Muscle of back (tissue), 13 donors: ENCODE measurements around the gene CAD. TPM values are rescaled to one million over a fixed set of nuclear protein-coding genes. Genes with fewer than 3 reads are reported as not detected.
"Not testable (repeated sequence)": the region's sequence is repeated elsewhere in the genome, so short reads cannot be mapped to it uniquely, and the experiment has no call there.

Experiments
- DNase-seq, 3 donors: peaks; one replicate each; pipeline versions ENCODE4 v3.0.0 to v3.0.0-alpha.2; 2013
- long read RNA-seq, 9 donors: transcript quantifications; one replicate each; lab custom pipeline, GENCODE V29; 2026
- polyA plus RNA-seq, 10 donors: library from polyadenylated mRNA; unstranded; fragments of 120-200 nt; gene quantifications; one replicate each; pipeline ENCODE4 v1.2.1, GENCODE V29; 2013; ENCODE audit not compliant: insufficient read length in 10 of 10

CAD gene
- polyA plus RNA-seq, result 10 to 100 TPM; 17.6 to 39.5 (median 28.7) TPM
- long read RNA-seq, donor 1, full-length matches to known transcripts, result 1 of 1 reads
- long read RNA-seq, donor 1, partial matches to known transcripts, result 0 of 1 reads
- long read RNA-seq, donor 1, other reads (novel, unspliced or antisense), result 0 of 1 reads
- long read RNA-seq, donor 2, partial matches to known transcripts, result 9 of 9 reads
- long read RNA-seq, donor 2, other reads (novel, unspliced or antisense), result 0 of 9 reads
- long read RNA-seq, donor 3, result 0 reads
- long read RNA-seq, donor 4, result 0 reads
- long read RNA-seq, donor 5, full-length matches to known transcripts, result 1 of 1 reads
- long read RNA-seq, donor 5, partial matches to known transcripts, result 0 of 1 reads
- long read RNA-seq, donor 5, other reads (novel, unspliced or antisense), result 0 of 1 reads
- long read RNA-seq, donor 6, result 0 reads
- long read RNA-seq, donor 7, result 0 reads
- long read RNA-seq, donor 8, result 0 reads
- long read RNA-seq, donor 9, result 0 reads

DNA sequence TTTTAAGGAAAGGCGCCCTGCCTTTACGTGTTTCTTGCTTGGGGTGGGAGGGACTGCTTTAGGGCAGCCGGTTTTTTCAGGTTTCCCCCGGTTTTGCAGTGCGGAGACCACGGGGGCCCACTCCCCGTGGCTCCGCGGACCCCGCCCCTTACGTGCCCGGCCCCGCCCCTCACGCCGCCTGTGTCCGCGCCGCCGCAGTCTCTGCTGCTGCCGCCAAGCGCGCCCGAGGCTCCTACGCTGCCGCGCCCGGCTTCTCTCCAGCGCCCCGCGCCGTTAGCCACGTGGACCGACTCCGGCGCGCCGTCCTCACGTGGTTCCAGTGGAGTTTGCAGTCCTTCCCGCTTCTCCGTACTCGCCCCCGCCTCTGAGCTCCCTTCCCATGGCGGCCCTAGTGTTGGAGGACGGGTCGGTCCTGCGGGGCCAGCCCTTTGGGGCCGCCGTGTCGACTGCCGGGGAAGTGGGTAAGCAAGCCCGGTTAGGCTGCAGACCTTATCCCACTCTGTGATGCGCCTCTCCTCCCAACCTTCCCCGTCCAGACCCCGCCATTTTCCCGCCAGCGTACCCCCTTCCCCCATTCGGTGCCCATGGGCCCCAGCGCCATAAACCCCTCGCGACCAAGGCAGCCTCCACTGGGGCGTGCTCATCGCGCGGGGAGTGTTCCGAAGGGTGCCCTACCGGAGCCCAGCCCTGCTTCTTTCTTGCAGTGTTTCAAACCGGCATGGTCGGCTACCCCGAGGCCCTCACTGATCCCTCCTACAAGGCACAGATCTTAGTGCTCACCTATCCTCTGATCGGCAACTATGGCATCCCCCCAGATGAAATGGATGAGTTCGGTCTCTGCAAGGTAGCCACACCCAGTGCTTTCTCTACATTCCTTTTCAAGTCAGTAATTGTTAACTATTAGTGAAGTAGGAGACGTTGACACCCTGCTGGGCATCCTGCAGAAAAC is at the start of gene CAD:
Gene CAD (plus strand): TSS at position 197 of the 949 bp plus-strand sequence. CDS start 183 bp downstream, at position 380.
- DNase-seq, result peak; percentile 80 to 94 (median 87)

DNA sequence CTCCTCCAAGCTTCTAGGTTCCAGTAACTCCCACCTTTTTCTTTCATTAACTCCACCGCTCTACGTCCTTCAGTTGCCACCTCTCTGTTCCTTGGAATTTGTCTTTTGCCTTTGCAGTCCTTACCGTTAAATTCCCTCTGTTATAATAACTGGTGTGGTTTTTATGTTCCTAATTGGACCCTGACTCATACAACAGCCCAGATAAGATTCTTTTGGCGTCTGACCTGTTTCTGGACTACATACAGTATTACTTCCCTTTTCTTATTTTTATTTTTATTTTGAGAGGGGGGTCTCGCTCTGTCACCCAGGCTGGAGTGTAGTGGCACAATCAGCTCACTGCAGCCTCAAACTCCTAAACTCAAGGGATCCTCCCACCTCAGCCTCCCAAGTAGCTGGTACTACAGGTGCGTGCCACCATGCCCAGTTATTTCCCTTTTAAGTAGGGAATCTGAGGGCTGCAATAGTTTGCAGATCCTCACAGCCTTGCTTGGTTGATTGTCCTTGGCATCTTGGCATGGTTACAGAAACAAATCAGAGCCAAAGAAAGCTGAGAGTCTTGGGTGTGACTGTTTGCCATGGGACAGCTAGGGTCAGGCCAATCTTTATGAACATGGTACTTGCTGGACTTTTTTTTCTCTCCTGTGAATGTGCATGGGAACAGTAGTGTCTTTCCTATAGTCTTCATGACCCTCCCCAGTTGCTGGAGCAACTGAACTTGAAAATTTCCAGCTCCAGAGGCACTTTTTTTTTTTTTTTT is 46.4 kb upstream of the CAD start:
- DNase-seq, result no peak

DNA sequence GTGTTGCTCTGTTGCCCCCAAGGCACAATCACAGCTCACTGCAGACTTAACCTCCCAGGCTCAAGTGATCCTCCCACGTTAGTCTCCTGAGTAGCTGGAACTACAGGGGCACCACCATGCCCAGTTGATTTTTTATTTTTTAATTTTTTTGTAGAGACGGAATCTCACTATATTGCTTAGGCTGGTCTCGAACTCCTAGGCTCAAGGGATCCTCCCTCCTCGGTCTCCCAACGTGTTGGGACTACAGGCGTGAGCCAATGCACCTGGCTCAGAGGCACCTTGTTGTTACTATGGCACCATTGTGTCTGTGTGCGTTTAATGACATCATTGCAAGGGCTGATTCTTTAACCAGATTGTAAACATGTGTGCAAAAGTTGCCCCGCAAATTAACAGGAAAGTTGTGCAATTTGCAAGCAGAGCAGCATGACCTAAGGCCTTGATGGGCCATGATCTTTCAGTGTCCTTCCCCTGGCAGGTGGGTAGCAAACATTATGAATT is 45.8 kb upstream of the CAD start:
- DNase-seq, result no peak

DNA sequence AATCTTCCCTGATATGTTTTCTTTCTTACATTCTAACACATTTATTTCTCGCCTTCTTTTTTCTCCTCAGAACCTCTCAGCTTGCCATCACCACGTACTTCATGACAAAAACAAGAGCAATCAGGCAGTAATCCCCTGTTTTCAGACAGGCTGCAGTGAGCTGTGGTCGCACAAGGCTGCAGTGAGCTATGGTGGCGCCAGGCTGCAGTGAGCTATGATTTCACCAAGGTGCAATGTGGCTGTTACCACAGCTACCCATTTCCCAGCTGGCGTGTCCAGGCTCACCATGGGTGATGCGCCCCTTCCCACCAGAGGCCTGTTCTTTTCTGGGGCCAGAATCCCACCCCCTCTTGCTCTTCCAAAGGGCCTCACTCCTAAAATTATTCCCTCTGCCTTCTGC is 42.5 kb upstream of the CAD start:
- DNase-seq, result no peak

DNA sequence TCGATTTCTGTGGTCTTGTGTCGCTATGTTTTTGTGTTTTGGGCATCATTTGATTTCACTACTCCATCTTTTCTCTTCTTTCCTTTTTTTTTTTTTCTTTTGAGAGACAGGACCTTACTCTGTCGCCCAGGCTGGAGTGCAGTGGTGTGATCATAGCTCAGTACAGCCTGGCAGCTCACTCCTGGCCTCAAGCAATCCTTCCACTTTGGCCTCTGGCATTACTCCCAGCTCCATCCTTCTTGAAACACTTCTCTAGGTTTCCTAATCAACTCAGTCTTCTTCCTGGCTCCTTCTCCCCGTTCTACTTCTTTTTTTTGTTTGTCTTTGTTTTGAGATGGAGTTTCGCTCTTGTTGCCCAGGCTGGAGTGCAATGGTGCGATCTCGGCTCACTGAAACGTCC is 41.8 kb upstream of the CAD start:
- DNase-seq, result no peak

DNA sequence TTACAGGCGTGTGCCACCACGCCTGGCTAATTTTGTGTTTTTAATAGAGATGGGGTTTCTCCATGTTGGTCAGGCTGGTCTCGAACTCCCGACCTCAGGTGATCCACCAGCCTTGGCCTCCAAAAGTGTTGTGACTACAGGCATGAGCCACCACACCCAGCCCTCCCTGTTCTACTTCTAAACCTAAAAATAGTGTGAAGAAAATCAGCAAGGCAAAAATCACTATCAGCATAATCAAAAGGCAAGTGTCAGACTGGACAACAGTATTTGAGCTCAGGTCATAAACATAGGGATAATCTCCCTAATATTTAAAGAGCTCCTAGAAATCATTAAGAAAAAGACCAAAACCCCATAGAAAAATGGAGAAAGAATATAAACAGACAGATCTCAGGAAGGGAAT is 41.4 kb upstream of the CAD start:
- DNase-seq, result not testable (repeated sequence)

DNA sequence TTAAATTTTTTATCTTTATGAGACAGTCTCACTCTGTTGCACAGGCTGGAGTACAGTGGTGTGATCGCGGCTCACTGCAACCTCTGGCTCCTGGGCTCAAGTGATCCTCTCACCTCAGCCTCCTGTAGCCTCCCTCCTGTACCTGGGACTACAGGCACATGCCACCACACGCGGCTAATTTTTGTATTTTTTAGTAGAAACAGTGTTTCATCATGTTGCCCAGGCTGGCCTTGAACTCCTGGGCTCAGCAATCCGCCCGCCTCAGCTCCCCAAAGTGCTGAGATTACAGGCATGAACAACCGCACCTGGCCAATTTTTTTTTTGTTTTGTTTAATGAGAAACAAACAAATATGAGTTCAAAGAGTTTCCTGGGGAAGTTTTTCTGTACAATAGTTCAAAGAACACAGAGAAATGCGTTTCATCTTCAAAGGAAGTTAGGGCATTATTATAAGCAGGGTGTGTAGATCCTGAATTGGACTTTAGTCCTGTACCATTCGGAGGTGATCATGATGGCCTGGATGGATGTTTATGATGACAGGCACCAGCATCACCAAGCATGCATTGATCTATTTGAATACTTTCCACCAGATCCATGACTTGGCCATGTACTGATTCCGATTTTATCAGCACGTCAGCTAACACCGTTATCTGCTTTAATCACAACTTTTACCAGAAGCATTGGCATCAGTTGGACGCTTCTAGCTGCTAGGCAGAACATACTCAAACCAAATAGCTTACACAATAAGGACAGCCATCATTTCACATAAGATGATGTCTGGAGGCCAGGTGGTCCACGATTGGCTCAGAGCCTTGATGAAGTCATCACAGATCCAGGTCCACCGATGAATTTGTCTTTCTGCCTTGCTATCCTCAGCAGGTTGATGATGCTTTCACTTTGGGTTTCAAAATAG is 39.5 kb upstream of the CAD start:
- DNase-seq, result no peak

DNA sequence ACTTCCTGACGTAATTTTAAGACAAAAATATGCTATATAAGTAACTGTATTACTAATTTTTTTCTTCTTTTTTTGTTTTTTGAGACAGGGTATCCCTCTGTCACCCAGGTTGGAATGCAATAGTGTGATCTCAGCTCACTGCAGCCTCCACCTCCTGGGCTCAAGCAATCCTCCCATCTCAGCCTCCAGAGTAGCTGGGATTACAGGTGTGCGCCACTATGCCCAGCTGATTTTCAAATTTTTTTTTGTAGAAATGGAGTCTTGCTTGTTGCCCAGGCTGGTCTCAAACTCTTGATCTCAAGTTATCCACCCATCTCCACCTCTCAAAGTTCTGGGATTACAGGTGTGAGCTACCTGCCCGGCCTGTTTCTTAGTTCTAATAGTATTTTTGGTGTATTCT is 38.7 kb upstream of the CAD start:
- no peak for DNase-seq

DNA sequence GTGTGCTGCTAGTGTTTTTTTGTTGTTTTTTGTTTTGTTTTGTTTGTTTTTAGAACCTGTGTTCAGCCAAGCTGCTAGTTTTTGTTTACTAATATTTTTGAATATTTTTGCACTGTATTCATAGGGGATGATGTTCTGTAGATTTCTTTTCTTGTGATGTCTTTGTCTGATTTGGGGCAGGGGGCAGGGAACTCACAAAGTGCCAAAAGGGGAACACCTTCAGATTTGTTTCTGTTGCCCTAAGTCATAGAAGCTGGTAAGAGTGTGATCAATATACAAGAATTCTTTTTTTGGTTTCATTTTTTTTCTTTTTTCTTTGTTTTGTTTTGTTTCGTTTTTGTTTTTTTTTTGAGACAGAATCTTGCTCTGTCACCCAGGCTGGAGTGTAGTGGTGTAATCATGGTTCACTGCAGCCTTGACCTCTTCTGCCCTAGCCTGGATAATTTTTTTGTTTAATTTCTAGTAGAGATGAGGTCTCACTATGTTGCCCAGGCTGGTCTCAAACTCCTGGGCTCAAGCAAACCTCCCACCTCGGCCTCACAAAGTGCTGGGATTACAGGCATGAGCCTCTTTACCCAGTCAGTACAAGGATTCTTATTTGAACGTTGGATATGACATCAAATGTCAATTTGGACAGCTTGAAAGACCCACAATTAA is 37.7 kb upstream of the CAD start:
- no peak for DNase-seq

DNA sequence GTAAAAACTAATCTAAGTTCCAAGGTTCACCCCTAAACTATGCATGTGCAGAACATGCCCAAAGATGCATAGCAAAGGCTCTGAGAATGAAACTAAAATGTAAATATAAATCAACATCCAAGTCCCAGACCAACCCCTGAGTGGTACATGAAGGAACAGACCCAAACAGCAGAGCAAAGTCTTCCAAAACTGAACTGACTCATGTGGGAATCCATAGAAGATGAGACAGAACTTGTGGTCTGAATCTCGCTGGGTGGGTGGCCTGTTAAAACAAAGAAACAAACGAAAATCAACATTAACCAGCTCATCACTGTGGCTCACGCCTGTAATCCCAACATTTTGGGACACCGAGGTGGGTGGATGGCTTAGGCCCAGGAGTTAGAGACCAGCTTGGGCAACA is 34.8 kb upstream of the CAD start:
- DNase-seq, result peak in 1 of 3 donors; percentile 68

DNA sequence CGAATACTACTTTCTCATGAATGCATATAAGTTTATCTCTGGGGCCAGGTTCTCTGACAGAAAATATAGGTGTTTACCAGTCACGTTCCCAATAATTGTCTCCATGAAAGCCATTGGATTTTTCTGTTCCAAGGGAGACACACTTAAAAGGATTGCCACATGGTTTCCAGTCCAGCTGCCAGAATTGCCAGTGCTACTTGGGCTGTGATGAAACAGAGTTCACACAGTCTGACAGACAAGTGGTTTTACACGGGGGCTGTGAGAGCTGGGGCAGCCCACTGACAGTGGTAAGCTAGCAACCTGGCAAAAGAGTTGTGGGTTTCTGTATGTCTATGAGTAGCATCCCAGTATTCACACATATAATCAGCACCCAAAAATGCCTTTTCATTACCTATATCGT is 33.1 kb upstream of the CAD start:
- no peak for DNase-seq

DNA sequence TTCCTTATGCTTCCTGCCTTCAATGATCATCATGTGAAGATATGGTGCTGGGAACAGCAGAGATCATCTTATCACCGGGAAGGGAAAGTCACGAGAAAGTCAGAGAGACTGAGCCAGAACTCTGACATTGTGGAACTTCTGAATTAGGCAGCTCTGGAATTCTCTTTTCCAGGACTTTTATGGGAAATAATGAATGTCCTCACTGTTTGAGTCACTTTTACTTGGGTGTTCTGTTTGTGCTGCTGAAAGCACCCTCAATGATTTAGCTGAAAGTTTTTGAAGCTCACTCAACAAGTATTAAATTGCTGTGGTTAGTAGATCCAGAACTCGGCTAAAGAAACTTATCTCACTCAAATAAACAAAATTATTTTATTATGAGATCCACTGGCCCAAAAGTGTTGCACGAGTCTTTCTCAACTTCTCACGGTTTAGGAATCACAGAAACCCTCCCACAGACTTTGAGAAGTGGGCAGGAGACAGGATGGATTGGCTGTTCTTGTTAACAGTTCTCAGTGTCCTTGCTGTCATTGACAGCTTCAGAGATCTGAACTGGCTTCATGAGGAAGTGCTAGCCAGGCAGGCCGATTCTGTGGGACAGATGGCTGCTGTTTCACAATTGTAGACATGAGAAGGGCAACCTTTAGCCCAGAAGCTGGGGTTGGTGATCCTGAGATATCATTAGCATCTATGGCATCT is 31.7 kb upstream of the CAD start:
- DNase-seq, result peak in 1 of 3 donors; percentile 62

DNA sequence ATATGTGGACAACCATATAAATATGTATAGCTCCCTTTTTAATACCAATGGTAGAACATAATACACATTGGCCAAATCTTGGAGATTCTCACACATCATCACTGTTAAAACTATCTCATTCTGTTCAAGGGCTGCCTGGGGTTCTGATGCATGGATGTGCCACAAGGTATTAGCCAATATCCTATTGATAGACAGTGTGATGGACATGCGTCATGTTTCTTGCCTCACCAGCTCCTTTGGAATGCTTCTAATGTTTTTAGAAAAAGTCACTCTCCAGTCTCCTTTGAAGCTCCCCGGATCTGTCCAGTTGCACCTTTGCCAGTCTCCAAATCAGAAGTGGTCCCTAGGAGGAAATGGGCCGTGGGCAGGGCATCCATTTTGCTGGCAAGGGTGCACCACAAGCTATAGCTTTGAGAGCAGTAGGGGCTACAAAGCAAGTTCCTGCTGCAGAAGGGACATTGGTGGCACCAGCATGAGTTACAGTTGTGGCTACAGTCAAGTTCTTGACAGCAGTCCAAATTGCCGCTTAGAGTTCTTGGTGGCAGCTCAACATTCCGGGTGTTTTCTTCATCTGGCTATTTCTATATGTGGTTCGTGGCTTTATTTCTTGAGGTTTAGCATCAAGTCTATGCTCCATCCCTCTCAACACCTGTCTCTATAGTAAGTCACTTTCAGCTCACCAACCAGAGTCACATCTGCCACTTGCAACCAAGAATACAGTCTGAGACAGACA is 30.4 kb upstream of the CAD start:
- no peak for DNase-seq

DNA sequence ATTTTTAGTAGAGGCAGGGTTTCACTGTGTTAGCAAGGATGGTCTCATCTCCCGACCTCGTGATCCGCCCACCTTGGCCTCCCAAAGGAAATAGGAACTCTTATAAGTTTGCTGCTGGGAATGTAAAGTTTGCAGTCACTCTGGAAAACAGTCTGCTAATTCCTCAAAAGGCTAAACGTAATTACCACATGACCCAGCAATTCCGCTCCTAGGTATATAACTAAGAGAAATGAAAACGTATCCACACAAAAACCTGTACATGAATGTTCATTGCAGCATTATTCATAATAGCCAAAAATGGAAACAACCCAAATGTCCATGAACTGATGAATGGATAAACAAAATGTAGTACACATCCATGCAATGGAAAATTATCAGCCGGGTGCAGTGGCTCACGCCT is 27.2 kb upstream of the CAD start:
- no peak for DNase-seq

DNA sequence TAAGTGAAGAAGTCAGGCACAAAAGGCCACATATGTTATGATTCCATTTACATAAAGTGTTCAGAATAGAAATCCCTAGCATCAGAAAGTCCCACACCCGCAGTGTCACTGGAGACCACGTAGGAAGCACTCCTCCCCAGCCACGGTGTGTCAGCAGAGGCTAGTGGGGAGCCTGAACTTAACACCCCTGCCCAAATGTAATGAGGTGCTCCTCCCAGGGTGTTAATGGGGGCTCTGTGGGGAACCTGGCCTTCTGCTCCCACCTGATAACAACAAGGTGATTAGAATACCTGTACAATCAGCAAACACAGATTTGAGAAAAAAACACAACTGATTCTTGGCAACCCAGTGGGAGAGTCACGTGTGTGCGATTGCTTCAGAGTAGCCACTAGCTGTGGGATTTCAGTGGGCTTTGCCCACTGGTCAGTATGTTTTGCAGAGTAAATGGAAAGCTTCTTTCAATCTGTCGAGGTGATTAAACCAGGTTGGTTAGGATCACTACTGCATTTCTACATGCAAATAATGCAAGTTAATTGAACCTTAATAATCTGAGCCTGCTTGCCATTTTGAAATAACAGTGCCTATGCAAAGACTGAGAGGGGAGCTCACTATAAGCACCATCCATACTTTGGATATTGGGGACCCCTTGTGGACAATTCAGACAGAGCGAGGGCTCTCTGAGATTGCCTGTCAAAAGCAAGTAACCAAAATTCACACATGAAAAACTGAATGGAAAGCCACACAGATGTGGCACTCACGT is 25.9 kb upstream of the CAD start:
- DNase-seq, result peak; percentile 49 to 71 (median 64)

DNA sequence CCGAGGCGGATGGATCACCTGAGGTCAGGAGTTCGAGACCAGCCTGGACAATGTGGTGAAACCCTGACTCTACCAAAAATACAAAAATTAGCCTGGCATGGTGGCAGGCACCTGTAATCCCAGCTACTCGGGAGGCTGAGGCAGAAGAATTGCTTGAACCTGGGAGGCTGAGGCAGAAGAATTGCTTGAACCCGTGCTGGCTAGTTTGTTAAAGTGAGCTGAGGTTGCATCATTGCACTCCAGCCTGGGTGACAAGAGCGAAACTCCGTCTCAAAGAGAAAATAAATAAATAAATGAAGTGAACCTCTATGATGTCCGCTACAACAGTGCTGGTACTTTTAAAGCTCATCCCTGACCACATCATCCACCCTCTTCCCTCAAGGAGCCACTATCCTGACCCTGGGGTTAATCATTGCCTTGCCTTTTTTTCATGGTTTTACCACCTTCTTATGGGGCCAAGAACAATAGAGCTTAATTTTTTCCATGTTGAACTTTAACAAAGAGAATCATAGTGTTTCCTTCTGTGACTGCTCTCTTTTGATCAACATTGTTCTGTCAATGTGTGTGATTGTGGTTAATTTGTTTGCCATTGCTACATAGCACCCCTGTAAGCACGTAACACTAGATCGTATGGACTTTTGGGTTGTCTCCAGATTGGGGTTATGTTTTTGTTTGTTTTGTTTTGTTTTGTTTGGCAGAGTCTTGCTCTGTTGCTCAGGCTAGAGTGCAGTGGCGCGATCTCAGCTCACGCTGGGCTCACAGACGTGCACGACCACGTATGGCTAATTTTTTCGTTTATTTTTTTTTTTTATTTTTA is 22.4 kb upstream of the CAD start:
- DNase-seq, result no peak

DNA sequence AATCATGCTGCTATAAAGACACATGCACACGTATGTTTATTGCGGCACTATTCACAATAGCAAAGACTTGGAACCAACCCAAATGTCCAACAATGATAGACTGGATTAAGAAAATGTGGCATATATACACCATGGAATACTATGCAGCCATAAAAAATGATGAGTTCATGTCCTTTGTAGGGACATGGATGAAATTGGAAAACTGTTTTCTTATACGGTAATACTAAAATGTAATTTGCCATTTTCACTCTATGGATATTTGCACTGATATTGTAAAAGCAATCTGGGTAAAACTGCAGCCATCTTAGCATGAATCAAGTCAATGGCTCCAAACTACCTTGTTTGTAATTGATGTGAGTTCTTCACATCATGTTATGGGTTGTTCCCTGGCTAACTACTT is 21.4 kb upstream of the CAD start:
- DNase-seq, result not testable (repeated sequence)
